NB4 (cell line): ENCODE measurements around the gene KCNMB2.

Experiments
- POLR2A ChIP-seq: IDR thresholded peaks from 2 replicates; pipeline ENCODE4 v1.6.1; 2011; ENCODE audit warnings: mild to moderate bottlenecking; ENCODE audit not compliant: insufficient read length; ENCODE audit errors: extremely low read depth
- TF ChIP-seq, protein P1 (sequence below): IDR thresholded peaks from one replicate; pipeline ENCODE4 v1.5.1; 2012; ENCODE audit warnings: low read depth, low read length
- TF ChIP-seq, protein P2 (sequence below): IDR thresholded peaks from 2 replicates; pipeline ENCODE4 v1.6.1; 2011; ENCODE audit warnings: low read depth, low read length

DNA sequence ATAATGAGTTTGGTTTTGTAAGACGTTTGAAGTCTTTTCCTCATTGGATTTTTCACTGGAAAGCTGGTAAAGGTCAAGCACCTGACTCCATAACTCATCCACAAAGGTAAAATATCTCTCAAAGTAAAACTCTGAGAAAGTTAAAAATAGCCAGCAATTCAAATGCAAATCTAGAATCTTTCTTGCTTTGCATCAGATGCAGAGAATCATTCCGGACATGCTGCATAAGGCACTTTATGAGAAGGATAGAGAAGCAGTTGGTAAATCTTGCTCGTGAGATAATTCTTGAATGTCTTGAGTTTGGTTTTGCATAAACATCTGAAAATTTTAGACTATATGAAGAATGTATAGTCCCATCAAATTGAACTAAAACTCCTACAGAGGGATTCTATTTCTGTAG is 9.1 kb downstream of the KCNMB2 start:
- TF ChIP-seq, protein P1, sequence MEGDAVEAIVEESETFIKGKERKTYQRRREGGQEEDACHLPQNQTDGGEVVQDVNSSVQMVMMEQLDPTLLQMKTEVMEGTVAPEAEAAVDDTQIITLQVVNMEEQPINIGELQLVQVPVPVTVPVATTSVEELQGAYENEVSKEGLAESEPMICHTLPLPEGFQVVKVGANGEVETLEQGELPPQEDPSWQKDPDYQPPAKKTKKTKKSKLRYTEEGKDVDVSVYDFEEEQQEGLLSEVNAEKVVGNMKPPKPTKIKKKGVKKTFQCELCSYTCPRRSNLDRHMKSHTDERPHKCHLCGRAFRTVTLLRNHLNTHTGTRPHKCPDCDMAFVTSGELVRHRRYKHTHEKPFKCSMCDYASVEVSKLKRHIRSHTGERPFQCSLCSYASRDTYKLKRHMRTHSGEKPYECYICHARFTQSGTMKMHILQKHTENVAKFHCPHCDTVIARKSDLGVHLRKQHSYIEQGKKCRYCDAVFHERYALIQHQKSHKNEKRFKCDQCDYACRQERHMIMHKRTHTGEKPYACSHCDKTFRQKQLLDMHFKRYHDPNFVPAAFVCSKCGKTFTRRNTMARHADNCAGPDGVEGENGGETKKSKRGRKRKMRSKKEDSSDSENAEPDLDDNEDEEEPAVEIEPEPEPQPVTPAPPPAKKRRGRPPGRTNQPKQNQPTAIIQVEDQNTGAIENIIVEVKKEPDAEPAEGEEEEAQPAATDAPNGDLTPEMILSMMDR: no peak
- TF ChIP-seq, protein P2, sequence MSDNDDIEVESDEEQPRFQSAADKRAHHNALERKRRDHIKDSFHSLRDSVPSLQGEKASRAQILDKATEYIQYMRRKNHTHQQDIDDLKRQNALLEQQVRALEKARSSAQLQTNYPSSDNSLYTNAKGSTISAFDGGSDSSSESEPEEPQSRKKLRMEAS: no peak
- no peak for TF ChIP-seq POLR2A
